GM18498 (cell line): Measurements from ENCODE around the gene SLC4A3.
A peak's percentile ranks its signal among the peaks of the same experiment; 100 is the strongest.

ENCODE experiments used
- ATAC-seq: cut with Tn5 transposase; IDR thresholded peaks from one replicate; pipeline ENCODE4 v1.9.1; 2021; ENCODE audit warnings: mild to moderate bottlenecking, moderate library complexity; ENCODE audit not compliant: unreplicated experiment

Gene SLC4A3

DNA sequence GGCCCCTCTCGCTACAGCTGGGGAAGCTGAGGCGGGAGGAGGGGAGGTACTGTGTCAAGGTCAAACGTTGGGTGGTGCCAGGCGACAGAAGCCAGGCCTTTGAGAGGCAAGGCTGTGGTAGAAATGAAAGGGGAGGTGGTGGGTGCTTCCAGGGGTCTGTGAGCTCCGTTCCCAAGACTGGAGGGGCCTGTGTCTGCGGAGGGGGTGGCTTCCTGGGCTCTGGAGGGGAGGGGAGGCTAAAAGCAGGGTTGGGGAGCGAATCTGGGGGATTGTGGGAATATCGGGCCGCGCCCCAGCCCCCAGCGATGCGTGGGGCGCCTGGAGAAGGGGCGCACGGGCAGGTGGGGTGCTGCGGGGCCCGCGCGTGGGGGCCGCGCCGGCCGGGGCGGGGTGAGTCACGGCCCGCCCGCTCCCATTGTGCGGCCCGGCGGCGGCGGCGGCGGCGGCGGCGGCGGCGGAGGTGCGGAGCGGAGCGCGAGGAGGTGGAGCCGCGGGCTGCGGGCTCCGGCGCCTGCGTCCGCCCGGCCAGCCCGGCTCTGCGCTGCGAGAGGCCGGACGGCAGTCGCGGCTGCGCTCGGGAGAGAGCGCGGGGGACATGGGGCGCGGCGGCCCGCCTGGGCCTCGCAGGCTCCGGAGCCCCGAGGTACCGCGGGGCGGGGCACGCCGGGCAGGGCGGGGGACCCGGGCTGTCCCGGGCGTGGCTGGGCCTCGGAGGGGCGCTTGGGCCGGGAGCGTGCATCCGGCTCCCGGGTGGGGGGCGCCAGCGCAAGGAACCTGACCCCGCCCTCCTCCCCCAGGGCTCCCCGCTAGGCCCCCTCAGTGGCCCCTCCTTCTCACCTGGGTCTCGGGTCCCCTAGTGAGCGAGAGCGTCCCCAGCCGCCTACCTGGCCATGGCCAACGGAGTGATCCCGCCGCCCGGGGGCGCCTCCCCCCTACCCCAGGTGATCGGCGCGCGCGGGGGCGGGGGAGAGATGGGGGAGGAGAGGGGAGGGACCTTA lies at the start of gene SLC4A3:
TSS of gene SLC4A3 (plus strand) at position 528 of the 998 bp plus-strand sequence. CDS start at position 891, 363 bp downstream.
- no peak for ATAC-seq

- ATAC-seq, result no peak
These were observed 48.4 kb upstream of the SLC4A3 start for GRCh38 chr2:219578811-219579613.

DNA sequence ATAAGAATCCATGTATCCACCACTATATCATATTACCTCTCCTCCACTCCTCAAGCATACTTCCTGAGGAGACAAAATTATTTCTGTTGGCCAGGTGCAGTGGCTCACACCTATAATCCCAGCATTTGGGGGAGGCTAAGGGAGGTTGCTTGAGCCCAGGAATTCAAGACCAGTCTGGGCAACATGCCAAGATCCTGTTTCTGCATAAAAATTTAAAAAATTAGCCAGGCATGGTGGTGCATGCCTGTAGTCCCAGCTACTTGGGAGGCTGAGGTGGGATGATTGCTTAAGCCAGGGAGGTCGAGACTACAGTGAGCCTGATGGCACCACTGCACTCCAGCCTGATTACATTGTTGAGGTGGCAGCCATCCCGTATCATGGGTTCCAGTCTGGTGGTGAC lies 46.1 kb upstream of the SLC4A3 start:
- ATAC-seq, result no peak

DNA sequence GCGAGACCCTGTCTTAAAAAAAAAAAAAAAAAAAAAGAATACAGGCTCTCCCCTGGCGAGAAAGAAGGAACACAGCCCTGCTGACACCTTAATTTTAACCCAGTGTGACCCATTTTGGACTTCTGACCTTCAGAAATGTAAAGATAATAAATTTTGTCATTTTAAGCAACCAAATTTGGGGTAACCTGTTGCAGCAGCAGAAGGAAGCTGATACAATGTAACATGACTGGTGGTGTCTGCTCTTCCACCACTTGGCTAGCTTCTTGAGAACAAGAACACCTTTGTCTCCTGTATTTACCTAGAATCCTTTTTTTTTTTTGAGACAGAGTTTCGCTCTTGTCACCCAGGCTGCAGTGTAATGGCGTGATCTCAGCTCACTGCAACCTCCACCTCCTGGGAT lies 36.3 kb upstream of the SLC4A3 start:
- ATAC-seq, result no peak

DNA sequence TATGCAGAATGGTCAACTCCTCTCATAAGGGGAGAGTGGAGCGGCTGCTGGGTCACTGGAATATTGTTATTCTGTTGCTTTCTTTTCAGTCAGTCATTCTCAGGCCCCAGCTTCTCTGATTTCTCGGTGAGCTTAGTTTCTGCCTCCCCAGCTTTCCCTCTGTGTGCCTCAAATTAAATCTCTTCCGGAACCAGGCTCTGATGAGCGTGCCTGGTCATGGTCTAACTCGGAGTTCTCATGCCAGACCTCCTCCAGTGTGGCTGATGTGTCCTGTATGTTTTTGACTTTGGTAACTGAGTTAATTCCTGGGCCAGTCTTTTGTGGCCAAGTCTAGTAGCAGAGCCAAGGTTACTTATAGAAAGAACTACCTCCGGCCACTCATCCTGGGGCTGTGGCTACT lies 34.7 kb upstream of the SLC4A3 start:
- no peak for ATAC-seq

DNA sequence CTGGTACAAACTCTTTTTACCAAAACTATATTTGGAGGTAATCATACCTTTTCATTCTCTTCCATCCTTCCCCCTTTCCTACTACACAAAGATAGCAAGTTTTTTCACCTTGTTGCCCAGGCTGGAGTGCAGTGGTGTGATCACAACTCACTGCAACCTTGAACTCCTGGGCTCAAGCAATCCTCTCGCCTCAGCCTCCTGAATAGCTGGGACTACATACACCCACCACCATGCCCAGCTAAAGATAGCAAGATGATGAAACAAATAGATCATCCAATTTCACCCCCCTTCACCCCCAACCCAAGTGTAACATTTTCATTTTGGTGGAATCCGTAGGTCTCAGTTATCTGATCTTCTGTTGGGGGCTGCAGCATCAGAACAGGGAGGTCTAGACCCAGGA lies 34.3 kb upstream of the SLC4A3 start:
- no peak for ATAC-seq

DNA sequence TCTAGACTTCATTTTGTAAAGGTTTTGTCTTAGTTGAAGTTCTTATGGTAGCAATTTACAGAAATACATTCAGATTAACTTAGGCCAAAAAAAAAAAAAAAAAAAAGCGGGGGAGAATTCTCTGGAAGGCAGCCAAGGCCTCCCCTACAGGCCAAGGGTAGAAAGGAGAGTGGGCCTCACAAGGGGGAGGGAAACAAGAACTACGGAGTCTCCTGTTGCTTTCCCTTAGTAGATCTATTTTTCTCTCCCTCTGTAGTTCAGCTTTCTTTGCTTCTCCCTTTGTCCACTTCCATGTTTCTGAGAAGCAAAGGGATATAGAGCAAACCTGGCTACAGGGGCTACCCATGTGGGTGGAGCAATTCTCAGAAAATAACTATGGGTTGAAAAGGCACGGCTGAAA lies 32.2 kb upstream of the SLC4A3 start:
- ATAC-seq, result no peak

DNA sequence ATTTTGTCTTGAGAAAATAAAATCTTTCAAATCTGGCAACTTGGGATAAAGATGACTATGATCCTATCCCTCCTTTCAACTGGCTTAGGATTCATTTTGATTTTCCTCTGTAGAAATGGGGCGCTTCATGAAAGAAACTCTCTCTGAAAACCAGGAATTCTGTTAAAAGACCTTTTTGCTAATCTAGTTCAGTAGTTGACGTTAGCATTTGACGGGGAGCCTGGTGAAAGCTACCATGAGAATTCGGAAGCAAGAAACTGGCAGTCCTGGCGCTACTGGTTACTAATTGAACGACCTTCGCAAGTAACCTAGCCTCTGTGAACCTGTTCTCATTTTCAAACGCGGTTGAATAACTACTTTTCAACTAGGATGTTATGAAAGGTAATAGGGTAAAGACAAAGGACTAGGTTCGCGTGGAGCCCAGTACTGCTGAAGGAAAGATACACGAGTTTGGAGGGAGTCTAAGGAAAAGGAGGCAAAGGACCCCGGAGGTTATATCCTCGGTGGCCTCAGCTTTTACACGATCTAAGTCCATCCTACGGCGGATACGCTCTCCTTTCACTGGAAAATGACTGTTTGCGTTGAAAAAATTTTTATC lies 30.4 kb upstream of the SLC4A3 start:
- ATAC-seq, result no peak

DNA sequence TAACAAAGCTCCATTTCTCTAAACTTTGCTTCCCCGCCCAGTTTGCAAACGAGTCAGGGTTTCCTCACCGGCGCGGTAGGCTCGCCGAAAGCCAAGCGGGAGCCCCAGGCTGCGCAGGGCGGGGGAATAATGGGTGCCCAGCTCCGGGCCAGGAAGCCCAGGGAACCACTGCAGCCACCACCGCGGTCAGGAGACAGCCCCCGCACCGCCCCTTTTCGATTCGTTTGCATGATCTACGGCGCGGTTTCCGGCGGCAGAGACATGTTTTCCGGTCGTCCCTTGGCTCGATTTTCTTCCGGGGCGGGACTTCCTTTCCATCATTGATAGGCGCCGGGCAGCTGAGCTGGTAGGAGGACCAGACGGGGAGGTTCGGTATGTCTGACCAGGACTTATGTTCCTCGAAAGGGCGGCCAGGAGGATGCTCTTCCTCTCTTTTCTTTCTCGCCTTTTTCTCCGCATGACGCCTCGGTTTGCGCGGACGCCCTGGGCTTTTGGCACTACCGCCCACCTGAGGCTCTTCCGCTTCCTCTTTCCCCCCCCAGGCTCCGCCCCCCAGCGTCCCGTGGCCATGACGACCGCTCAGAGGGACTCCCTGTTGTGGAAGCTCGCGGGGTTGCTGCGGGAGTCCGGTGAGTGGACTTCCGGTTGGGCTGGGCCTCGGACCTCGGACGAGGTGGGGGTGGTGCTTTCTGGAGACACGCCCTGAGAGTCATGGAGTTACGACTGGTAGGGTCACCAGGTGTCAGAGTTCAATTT lies 29.7 kb upstream of the SLC4A3 start, which contains the start of gene STK11IP:
TSS of gene STK11IP (plus strand) at position 306 of the 756 bp plus-strand sequence. CDS start at position 569, 263 bp downstream.
- ATAC-seq, result peak; percentile 92

GRCh38 chr2:219598308-219599078 lies 28.9 kb upstream of the SLC4A3 start:
- ATAC-seq, result no peak

- ATAC-seq, result no peak
These were observed 23.7 kb upstream of the SLC4A3 start for GRCh38 chr2:219603771-219604170.

DNA sequence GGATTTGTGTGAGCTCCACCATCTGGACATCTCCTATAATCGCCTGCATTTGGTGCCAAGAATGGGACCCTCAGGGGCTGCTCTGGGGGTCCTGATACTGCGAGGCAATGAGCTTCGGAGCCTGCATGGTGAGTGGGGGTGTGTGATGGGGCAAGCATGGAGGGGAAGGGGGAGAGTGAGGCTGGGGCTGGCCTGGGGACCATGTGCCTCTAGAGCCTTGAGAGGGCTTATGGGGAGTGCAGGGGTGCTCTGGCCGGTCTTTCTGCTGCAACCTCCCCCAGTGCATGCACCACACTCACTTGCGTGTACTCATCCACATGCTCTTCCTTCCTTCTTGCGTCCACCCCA lies 21.8 kb upstream of the SLC4A3 start:
- no peak for ATAC-seq

DNA sequence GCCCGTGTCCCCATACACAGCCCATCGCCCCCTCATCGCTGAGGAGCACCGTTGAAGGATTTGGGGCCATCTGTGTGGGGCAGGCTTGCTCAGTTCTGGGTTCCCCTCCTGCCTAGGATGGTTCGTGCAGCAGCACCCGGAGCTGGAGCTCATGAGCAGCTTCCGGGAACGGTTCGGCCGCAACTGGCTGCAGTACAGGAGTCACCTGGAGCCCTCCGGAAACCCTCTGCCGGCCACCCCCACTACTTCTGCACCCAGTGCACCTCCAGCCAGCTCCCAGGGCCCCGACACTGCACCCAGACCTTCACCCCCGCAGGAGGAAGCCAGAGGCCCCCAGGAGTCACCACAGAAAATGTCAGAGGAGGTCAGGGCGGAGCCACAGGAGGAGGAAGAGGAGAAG lies 19.5 kb upstream of the SLC4A3 start:
- no peak for ATAC-seq

DNA sequence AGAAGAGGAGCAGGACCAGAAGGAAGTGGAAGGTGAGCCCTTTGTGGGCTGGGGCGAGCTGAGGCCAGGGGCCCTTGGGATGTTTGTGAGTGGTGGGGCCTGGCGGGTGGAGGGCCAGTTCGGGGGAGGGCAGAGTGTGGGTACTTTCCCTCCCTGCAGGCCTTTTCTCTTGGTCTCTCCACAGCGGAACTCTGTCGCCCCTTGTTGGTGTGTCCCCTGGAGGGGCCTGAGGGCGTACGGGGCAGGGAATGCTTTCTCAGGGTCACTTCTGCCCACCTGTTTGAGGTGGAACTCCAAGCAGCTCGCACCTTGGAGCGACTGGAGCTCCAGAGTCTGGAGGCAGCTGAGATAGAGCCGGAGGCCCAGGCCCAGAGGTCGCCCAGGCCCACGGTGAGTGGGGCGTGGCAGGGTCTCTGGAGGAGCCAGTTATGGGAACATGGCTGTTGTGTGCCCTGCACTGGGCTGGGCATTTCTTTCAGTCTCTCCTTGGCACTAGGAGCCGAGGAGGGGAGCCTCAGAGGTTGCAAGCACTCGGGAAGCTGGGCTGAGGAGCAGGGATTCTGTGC lies 18.9 kb upstream of the SLC4A3 start:
- no peak for ATAC-seq

- no peak for ATAC-seq
These were observed 18.2 kb upstream of the SLC4A3 start for GRCh38 chr2:219609149-219609750.

- no peak for ATAC-seq
These were observed 16.1 kb upstream of the SLC4A3 start for GRCh38 chr2:219611306-219611705.

DNA sequence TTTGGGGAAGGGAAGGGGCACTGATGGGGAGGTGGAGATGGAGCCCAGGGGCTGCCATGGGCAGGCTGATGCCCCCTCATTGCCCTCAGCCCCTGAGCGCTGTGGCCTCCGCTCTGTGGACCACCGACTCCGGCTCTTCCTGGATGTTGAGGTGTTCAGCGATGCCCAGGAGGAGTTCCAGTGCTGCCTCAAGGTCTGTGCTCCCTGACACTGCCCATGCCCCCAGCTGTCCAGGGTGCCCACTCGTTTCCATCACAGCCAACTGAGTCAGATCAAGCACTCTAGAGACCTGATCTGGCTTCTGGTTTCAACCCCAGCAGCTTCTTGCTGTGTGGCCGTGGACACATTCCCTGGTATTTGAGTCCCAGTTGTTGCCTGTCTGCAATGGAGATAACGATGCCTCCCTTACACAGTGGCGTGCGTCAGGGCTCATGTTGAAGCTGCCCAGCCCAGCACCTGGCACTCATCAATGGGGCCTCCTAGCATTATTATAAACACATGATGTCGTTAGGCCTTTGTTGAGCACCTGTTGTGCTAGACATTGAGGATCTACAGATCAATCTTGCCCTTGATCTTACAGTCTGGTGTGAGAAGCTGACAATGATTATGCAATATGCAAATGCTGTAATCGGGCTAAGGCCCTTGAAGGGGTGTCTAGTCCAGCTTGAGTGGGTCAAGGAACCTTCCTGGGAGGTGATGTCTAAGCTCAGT lies 15.4 kb upstream of the SLC4A3 start:
- no peak for ATAC-seq

DNA sequence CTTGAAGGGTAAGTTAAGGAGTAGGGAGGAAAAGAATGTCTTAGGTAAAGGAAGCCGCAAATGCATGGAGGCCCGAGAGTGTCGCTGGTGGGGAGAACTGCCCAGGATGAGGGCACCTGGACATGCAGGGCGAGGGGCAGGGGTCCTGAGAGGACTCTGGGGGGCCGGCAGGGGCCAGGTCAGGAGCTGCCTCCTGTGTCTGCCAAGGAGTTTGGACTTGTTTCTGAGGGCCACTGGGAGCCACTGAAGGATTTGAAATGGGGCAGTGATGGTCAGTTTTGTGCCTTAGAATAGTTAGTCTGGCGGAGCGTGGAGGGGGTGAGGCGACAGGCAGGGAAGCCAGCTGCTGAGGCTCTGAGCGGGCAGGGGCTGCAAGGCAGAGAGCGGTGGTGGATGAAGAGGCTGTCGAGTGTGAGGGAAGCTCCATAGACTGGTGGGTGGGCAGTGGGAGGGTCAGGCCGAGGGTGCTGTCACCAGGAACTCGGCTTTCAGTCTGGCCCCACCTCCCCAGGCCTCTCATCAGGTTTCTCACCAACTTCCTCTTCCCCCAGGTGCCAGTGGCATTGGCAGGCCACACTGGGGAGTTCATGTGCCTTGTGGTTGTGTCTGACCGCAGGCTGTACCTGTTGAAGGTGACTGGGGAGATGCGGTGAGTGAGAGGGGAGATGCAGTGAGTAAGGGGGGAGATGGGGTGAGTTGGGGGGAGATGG lies 14.7 kb upstream of the SLC4A3 start:
- peak; percentile 75 for ATAC-seq
